ENCODE data around the gene FAM162B.
"Not testable (repeated sequence)": the region's sequence is repeated elsewhere in the genome, so short reads cannot be mapped to it uniquely, and the experiment has no call there.

The FAM162B gene

GRCh38 chr6:116763048-116763447 is 2.5 kb downstream of the FAM162B start:
- TF ChIP-seq ZNF274 (IDR thresholded peaks at IDR 0.05; ENCODE audit: low read depth, low read length) = no peak
- no peak overlapping the region for H3K4me3 ChIP-seq (ENCODE audit: low read length)

DNA sequence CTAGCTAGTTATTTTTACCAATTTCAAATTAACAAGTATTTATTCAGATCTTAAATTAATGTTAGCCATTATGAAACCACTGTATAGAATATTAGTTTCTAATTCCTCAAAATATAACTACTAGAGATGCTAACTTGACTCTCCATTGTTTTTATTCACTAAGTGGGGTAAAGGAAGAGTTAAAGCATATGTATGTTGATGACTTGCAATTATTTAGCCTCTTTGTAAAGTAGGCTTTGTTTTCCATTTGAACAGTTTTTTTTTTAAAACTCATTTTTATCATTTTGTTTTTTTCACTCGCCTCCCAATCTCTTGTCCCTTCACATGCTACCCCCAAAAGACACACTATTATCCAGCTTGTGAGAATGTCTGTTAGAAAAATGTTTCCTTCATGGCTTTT is 3.3 kb downstream of the FAM162B start:
- no peak overlapping the region for H3K4me3 ChIP-seq (ENCODE audit: low read length)
- no peak for TF ChIP-seq ZNF274 (IDR thresholded peaks at IDR 0.05; ENCODE audit: low read depth, low read length)

DNA sequence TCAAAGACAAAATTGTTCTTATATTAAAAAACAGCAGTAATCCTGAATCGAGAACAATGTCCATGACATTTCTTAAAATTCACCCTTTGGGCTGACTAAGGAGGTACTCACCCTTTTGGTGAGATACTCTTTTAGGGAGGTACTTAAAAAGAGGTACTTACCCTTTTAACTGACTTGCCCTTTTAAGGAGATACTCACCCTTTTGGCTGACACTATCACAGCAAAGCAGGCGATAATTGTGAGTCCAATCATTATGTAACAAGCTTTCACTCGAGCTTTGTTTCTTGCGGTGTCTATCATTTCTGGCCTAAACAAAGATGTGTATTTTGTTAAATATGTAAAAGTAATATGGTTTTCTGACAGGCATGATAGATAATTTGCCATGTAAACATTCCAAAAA is 3.7 kb downstream of the FAM162B start:
- H3K4me3 ChIP-seq (ENCODE audit: low read length) = no peak overlapping the region
- no peak for TF ChIP-seq ZNF274 (IDR thresholded peaks at IDR 0.05; ENCODE audit: low read depth, low read length)

DNA sequence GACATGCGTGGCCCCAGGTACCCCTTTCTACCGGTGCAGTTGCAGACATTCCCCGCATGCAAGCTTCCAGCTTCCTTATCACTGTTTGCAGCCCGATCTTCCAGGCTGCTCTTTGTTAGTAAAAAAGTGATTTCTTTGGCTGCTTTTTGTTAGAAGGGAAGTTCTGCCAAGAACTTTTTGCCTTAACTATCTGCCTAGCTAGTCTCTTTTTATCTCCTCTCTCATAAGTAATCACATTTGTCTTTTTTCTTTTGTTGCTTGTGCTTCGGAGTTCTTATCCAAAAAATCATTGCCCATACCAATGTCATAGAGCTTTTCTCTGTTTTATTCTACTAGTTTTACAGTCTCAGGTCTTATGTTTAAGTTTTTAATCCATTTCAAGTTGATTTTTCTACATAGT is 20.3 kb downstream of the FAM162B start:
- no peak for TF ChIP-seq ZNF274 (IDR thresholded peaks at IDR 0.05; ENCODE audit: low read depth, low read length)
- no peak overlapping the region for H3K4me3 ChIP-seq (ENCODE audit: low read length)

DNA sequence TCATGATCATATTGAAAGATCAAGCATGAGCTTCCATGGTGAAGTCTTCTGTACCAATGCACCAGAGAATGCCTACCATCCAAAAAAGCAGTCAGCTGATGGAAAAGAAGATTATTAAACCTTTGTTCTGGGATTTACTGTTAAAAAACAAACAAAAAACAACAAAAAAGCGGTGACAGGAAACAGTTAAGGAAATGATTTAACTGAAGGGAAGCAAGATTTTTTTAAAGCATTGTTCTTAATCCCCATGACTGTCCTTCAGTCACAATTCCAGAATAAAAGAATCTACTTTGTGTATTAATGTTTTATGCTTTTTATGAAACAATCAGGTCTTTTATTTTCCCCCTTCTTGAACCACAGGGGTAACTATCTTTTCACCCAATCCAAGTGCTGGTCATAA is 23.9 kb downstream of the FAM162B start:
- H3K4me3 ChIP-seq (ENCODE audit: low read length) = no peak overlapping the region
- no peak for TF ChIP-seq ZNF274 (IDR thresholded peaks at IDR 0.05; ENCODE audit: low read depth, low read length)

DNA sequence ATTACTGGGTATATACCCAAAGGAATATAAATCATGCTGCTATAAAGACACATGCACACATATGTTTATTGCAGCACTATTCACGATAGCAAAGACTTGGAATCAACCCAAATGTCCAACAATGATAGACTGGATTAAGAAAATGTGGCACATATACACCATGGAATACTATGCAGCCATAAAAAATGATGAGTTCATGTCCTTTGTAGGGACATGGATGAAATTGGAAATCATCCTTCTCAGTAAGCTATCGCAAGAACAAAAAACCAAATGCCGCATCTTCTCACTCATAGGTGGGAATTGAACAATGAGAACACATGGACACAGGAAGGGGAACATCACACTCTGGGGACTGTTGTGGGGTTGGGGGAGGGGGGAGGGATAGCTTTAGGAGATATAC is 25.0 kb downstream of the FAM162B start:
- not testable (repeated sequence) for H3K4me3 ChIP-seq (ENCODE audit: low read length)

GRCh38 chr6:116737004-116737403 is 28.5 kb downstream of the FAM162B start:
- TF ChIP-seq ZNF274 (IDR thresholded peaks at IDR 0.05; ENCODE audit: low read depth, low read length) = no peak
- no peak overlapping the region for H3K4me3 ChIP-seq (ENCODE audit: low read length)

- H3K4me3 ChIP-seq (ENCODE audit: low read length) = no peak overlapping the region
- TF ChIP-seq ZNF274 (IDR thresholded peaks at IDR 0.05; ENCODE audit: low read depth, low read length) = no peak
These were observed 35.0 kb downstream of the FAM162B start for GRCh38 chr6:116730513-116730912.

DNA sequence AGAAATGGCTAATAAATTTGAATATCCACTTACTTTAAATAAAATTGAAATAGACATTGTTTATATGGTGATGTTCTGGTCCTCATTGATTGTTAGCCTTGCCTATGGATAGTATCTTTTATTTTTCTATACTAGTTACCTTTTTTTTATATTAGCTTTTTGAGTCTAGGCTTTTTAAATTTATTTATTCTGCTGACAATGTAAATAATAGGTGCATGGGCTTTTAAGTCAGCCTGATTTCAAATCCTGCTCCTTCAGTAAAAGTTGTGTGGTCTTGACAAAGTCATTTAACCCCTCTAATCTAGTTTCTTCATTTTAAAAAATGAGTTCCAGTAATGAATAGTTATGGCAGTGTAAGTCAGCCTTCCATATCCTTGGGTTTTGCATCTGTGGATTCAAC is 38.6 kb downstream of the FAM162B start:
- no peak for TF ChIP-seq ZNF274 (IDR thresholded peaks at IDR 0.05; ENCODE audit: low read depth, low read length)
- H3K4me3 ChIP-seq (ENCODE audit: low read length) = no peak overlapping the region

- H3K4me3 ChIP-seq (ENCODE audit: low read length) = no peak overlapping the region
- TF ChIP-seq ZNF274 (IDR thresholded peaks at IDR 0.05; ENCODE audit: low read depth, low read length) = no peak
These were observed 50.8 kb downstream of the FAM162B start for GRCh38 chr6:116714761-116715160.

GRCh38 chr6:116714296-116714695 is 51.2 kb downstream of the FAM162B start:
- no peak for TF ChIP-seq ZNF274 (IDR thresholded peaks at IDR 0.05; ENCODE audit: low read depth, low read length)
- H3K4me3 ChIP-seq (ENCODE audit: low read length) = no peak overlapping the region

GRCh38 chr6:116705917-116706316 is 59.6 kb downstream of the FAM162B start:
- no peak overlapping the region for H3K4me3 ChIP-seq (ENCODE audit: low read length)
- no peak for TF ChIP-seq ZNF274 (IDR thresholded peaks at IDR 0.05; ENCODE audit: low read depth, low read length)

- H3K4me3 ChIP-seq (ENCODE audit: low read length) = not testable (repeated sequence)
These were observed 61.6 kb downstream of the FAM162B start for GRCh38 chr6:116703888-116704287.
